CD14-positive monocyte (primary cell): Measurements from ENCODE around the gene SS18L1. TPM values are rescaled to one million over a fixed set of nuclear protein-coding genes. Genes with fewer than 3 reads are reported as not detected.

Experiments
- DNase-seq, 3 donors: peaks; one replicate each; pipeline ENCODE4 v3.0.0-alpha.2; 2011 to 2022
- H2AFZ ChIP-seq: 2 replicates; pipeline ENCODE4 v1.6.0; 2012; ENCODE audit warnings: mild to moderate bottlenecking, low read depth, low read length, inconsistent platforms; ENCODE audit not compliant: insufficient read depth, poor library complexity, severe bottlenecking
- H3K27ac ChIP-seq, 2 donors: 1 replicate in 1 of 2; 2 replicates in 1 of 2; pipeline ENCODE4 v1.5.1; 2012 to 2013; ENCODE audit warnings: low read length in 2 of 2, control low read depth in 1 of 2, inconsistent platforms in 1 of 2, low read depth in 1 of 2, mild to moderate bottlenecking in 1 of 2
- H3K27me3 ChIP-seq, 2 donors: one replicate each; pipeline versions ENCODE4 v1.6.0 to v1.6.1; 2011 to 2013; ENCODE audit warnings: low read length in 2 of 2; ENCODE audit not compliant: control insufficient read depth in 2 of 2, insufficient read depth in 2 of 2
- H3K36me3 ChIP-seq, 2 donors: replicated peaks in 1 of 2; 1 replicate in 1 of 2; 2 replicates in 1 of 2; pipeline versions ENCODE4 v1.5.1 to v1.6.1; 2012 to 2013; ENCODE audit warnings: low read length in 2 of 2, control low read depth in 1 of 2, inconsistent platforms in 1 of 2, mild to moderate bottlenecking in 1 of 2; ENCODE audit not compliant: insufficient read depth in 2 of 2, control insufficient read depth in 1 of 2
- H3K4me1 ChIP-seq, 2 donors: 1 replicate in 1 of 2; 2 replicates in 1 of 2; pipeline versions ENCODE4 v1.5.1 to v1.6.1; 2012 to 2013; ENCODE audit warnings: low read length in 2 of 2, control low read depth in 1 of 2, inconsistent platforms in 1 of 2, mild to moderate bottlenecking in 1 of 2, moderate library complexity in 1 of 2; ENCODE audit not compliant: insufficient read depth in 2 of 2, control insufficient read depth in 1 of 2
- H3K4me2 ChIP-seq: replicated peaks from 2 replicates; pipeline ENCODE3; 2012; ENCODE audit warnings: low read length, moderate library complexity, mild to moderate bottlenecking; ENCODE audit not compliant: poor library complexity, severe bottlenecking; ENCODE audit errors: extremely low read depth
- H3K4me3 ChIP-seq, 3 experiments: fragments of 200-600 bp in 1 of 3; sonication (generic) in 1 of 3; replicated peaks in 1 of 3; 1 replicate in 2 of 3; 2 replicates in 1 of 3; pipeline ENCODE4 v1.5.1; 2011 to 2013; ENCODE audit warnings: low read length in 3 of 3, mild to moderate bottlenecking in 3 of 3, control low read depth in 2 of 3, low read depth in 2 of 3, inconsistent platforms in 1 of 3, moderate library complexity in 1 of 3
- H3K79me2 ChIP-seq: 2 replicates; pipeline ENCODE4 v1.6.0; 2012; ENCODE audit warnings: mild to moderate bottlenecking, control low read depth, inconsistent platforms, low read length, moderate library complexity; ENCODE audit not compliant: insufficient read depth
- H3K9ac ChIP-seq: 2 replicates; pipeline ENCODE4 v1.6.0; 2017; ENCODE audit warnings: low read length, mild to moderate bottlenecking; ENCODE audit not compliant: insufficient read depth, poor library complexity, severe bottlenecking
- H3K9me3 ChIP-seq, 2 donors: replicated peaks in 1 of 2; 1 replicate in 1 of 2; 2 replicates in 1 of 2; pipeline versions ENCODE4 v1.5.1 to v1.6.1; 2012 to 2013; ENCODE audit warnings: low read length in 2 of 2, control low read depth in 1 of 2; ENCODE audit not compliant: control insufficient read depth in 1 of 2, insufficient read depth in 1 of 2
- H4K20me1 ChIP-seq: 2 replicates; pipeline ENCODE4 v1.6.0; 2012; ENCODE audit warnings: mild to moderate bottlenecking, low read length, control low read depth, moderate library complexity; ENCODE audit not compliant: insufficient read depth
- H3K27ac Mint-ChIP-seq, 7 donors: one replicate each; pipeline ENCODE4 v1.8.0; 2020; ENCODE audit warnings: mild to moderate bottlenecking in 7 of 7, mixed read lengths in 7 of 7, moderate library complexity in 6 of 7, inconsistent platforms in 2 of 7
- H3K27me3 Mint-ChIP-seq, 3 donors: one replicate each; pipeline ENCODE4 v1.8.0; 2021 to 2022; ENCODE audit warnings: low read depth in 3 of 3, mild to moderate bottlenecking in 3 of 3, mixed read lengths in 3 of 3, moderate library complexity in 3 of 3, inconsistent platforms in 1 of 3
- H3K36me3 Mint-ChIP-seq, 2 donors: one replicate each; pipeline ENCODE4 v1.8.0; 2020; ENCODE audit warnings: mixed read lengths in 2 of 2, inconsistent platforms in 1 of 2, mild to moderate bottlenecking in 1 of 2
- H3K4me1 Mint-ChIP-seq: one replicate; pipeline ENCODE4 v1.8.0; 2020; ENCODE audit warnings: mild to moderate bottlenecking, mixed read lengths
- H3K4me3 Mint-ChIP-seq, 2 donors: one replicate each; pipeline ENCODE4 v1.8.0; 2020; ENCODE audit warnings: mild to moderate bottlenecking in 2 of 2, mixed read lengths in 2 of 2, moderate library complexity in 1 of 2
- H3K9me3 Mint-ChIP-seq, 7 donors: one replicate each; pipeline ENCODE4 v1.8.0; 2020 to 2022; ENCODE audit warnings: mixed read lengths in 7 of 7, mild to moderate bottlenecking in 6 of 7, moderate library complexity in 6 of 7, inconsistent platforms in 2 of 7
- WGBS: methylation state at CpG from one replicate; pipeline ENCODE4 v1.1.5; 2013; ENCODE audit warnings: missing lambda C conversion rate; ENCODE audit not compliant: insufficient coverage; 5-methylcytosine and 5-hydroxymethylcytosine counted together
- intact Hi-C, 2 donors: fragments of 100-400 bp; cut with micrococcal nuclease; formaldehyde crosslinking; loops; one replicate each; pipeline versions ENCODE4 v1.15.0 to v1.15.1; 2023
- polyA plus RNA-seq, 3 donors: library from polyadenylated mRNA; depleted of rRNA in 1 of 3; unstranded in 2 of 3; stranded (reverse) in 1 of 3; fragments of 300-500 nt in 2 of 3; fragments of >200 nt in 1 of 3; fragmentation: Illumina TruSeq in 2 of 3; gene quantifications; 1 replicate in 2 of 3; 2 replicates in 1 of 3; pipeline ENCODE4 v1.2.3, GENCODE V29; 2012 to 2021
- TF ChIP-seq, protein P1 (sequence below): fragments of 200-600 bp; IDR thresholded peaks from one replicate; pipeline ENCODE4 v1.8.0; 2022; ENCODE audit warnings: antibody characterized with exemption, mild to moderate bottlenecking

SS18L1 gene
- polyA plus RNA-seq, 3 donors: 0.75 to 16.5 (median 1.1) TPM

DNA sequence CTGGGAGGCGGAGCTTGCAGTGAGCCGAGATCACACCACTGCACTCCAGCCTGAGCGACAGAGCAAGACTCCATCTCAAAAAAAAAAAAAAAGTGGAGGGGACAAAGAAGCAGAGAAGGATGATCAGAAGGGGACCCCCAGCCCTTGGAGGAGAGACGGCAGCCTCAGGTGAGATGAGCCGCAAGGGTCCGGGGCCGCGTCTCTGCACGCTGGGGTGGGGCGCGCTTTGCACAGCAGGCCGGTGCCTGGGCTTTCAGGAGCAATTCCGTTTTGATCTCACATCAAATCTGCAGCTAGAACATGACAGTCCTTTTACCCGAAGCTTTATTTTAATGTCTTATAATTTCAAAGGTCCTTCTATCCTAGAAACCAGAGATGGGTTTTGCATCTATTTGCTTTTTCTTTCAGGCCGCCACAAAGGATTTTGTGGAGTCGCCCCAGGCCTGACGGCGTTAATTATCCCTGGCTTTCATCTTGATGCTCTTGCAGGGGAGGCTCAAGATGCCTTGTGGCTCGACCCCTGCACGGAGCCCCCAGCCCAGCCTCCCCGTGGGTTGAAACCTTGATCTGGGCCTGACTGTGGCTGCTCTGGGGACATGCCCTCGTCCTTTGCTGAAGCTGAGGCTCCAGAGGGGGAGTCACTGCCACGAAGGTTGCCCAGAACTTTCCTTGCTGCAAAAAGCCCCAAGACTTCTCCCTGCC lies 59.3 kb downstream of the SS18L1 start:
- H3K9me3 Mint-ChIP-seq: no peaks in the 10 kb centered on the region
- Histone ChIP-seq H2AFZ (no peak overlapping the region), H3K27ac (no peak overlapping the region), H3K27me3 (no peaks in the 10 kb centered on the region), H4K20me1 (no peaks in the 10 kb centered on the region), H3K4me2 (no peak overlapping the region), H3K36me3 (peaks cover 44 to 55% of the 10 kb centered on the region in 2 donors), H3K4me3 (no peak overlapping the region), H3K9ac (no peak overlapping the region), H3K9me3 (no peaks in the 10 kb centered on the region), H3K4me1 (no peaks in the 10 kb centered on the region), H3K79me2 (no peaks in the 10 kb centered on the region)
- peaks cover 45 to 65% of the 10 kb centered on the region in 2 donors for H3K36me3 Mint-ChIP-seq
- no peak overlapping the region for H3K4me3 Mint-ChIP-seq
- WGBS: 98% methylated on average over 19 of the region's 23 CpGs
- DNase-seq: no peak
- intact Hi-C loops: no loop called here
- TF ChIP-seq, protein P1, sequence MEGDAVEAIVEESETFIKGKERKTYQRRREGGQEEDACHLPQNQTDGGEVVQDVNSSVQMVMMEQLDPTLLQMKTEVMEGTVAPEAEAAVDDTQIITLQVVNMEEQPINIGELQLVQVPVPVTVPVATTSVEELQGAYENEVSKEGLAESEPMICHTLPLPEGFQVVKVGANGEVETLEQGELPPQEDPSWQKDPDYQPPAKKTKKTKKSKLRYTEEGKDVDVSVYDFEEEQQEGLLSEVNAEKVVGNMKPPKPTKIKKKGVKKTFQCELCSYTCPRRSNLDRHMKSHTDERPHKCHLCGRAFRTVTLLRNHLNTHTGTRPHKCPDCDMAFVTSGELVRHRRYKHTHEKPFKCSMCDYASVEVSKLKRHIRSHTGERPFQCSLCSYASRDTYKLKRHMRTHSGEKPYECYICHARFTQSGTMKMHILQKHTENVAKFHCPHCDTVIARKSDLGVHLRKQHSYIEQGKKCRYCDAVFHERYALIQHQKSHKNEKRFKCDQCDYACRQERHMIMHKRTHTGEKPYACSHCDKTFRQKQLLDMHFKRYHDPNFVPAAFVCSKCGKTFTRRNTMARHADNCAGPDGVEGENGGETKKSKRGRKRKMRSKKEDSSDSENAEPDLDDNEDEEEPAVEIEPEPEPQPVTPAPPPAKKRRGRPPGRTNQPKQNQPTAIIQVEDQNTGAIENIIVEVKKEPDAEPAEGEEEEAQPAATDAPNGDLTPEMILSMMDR: no peak
- H3K27ac Mint-ChIP-seq: no peak overlapping the region
- no peaks in the 10 kb centered on the region for H3K4me1 Mint-ChIP-seq
- H3K27me3 Mint-ChIP-seq: peaks cover 0 to 1% (median 0%) of the 10 kb centered on the region in 3 donors

DNA sequence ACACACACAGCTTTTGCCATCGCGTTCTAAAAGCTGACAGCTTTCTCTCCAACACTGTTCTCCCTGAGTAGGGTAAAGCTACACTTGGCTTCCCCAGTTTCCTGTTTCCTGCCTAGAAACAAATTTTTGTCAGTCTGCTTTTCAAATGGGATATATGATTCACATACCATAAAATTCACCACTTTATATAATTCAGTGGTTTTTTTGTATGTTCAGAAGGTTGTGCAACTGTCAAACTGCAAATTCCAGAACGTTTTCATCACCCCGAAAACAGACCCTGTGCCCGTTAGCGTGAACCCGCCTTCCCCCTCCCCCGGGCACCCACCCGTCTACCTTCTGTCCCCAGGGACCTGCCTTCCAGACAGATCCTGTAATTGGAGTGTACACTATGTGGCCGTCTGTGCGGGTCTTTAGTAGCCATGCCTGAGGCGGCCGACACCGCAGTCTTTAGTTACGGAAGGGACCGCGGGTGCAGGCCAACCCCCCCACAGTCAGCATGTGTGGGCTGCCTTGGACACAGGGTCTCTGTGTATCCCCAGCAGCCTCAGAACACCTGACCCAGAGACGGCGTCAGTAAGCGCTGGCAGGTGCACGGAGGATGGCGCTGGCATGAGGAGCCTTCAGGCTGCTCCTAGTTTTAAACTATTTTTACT lies 59.9 kb downstream of the SS18L1 start:
- H3K4me1 ChIP-seq: no peaks in the 10 kb centered on the region
- no peak for DNase-seq
- peaks cover 40 to 58% of the 10 kb centered on the region in 2 donors for H3K36me3 Mint-ChIP-seq

More for the DNA sequence above, 59.9 kb downstream of the SS18L1 start:
- Mint-ChIP-seq H3K4me1 (no peaks in the 10 kb centered on the region), H3K4me3 (no peak overlapping the region), H3K9me3 (no peaks in the 10 kb centered on the region), H3K27ac (no peak overlapping the region), H3K27me3 (peaks cover 0 to 1% (median 0%) of the 10 kb centered on the region in 3 donors)
- H3K79me2 ChIP-seq: no peaks in the 10 kb centered on the region
- WGBS: 89% methylated on average over 21 of the region's 22 CpGs
- no peak overlapping the region for H3K27ac ChIP-seq
- H4K20me1 ChIP-seq: no peaks in the 10 kb centered on the region
- no peaks in the 10 kb centered on the region for H3K27me3 ChIP-seq
- no peak overlapping the region for H3K9ac ChIP-seq
- no peak overlapping the region for H3K4me2 ChIP-seq
- peaks cover 37 to 48% of the 10 kb centered on the region in 2 donors for H3K36me3 ChIP-seq
- H2AFZ ChIP-seq: no peak overlapping the region
- TF ChIP-seq, protein P1: no peak
- H3K4me3 ChIP-seq: no peak overlapping the region
- no peaks in the 10 kb centered on the region for H3K9me3 ChIP-seq
- intact Hi-C loops: no loop called here
